ENCODE measurements around the gene ADAT3.
A peak's percentile ranks its signal among the peaks of the same experiment; 100 is the strongest.

ADAT3 gene

GRCh38 chr19:1859331-1859781, 45.8 kb upstream of the ADAT3 start:
- H3K14ac ChIP-seq (ENCODE audit: low read length in 2 of 2) = peak overlapping the region in 1 of 2 experiments; percentile 19
- H4K91ac ChIP-seq (ENCODE audit: low read length) = peak overlapping the region; percentile 34
- peaks cover 0 to 10% of the 10 kb centered on the region in 2 experiments for H3K36me3 ChIP-seq (ENCODE audit: control insufficient read depth in 1 of 2, insufficient read depth in 2 of 2, low read depth in 1 of 2, low read length in 2 of 2)
- H3K27me3 ChIP-seq (ENCODE audit: control insufficient read depth in 1 of 2, insufficient read depth in 1 of 2, low read length in 2 of 2) = no peaks in the 10 kb centered on the region
- H3K18ac ChIP-seq (ENCODE audit: low read depth in 1 of 2, low read length in 2 of 2) = peak overlapping the region; percentile 29 to 63
- H2BK120ac ChIP-seq (ENCODE audit: low read depth, low read length) = peak overlapping the region; percentile 50
- peak overlapping the region; percentile 4 for H2AK5ac ChIP-seq (ENCODE audit: low read length, severe bottlenecking)
- no peak overlapping the region for H2BK15ac ChIP-seq (ENCODE audit: low read depth, poor library complexity, severe bottlenecking)
- no peaks in the 10 kb centered on the region for H3K9me3 ChIP-seq (ENCODE audit: control insufficient read depth, low read length)
- no peak for DNase-seq
- peaks cover 73% of the 10 kb centered on the region for H3K4me1 ChIP-seq (ENCODE audit: control insufficient read depth, insufficient read depth, low read depth, low read length)
- no peak overlapping the region for H3K27ac ChIP-seq (ENCODE audit: low read length, poor library complexity, severe bottlenecking)
- H3K4ac ChIP-seq (ENCODE audit: low read depth in 1 of 2, low read length in 2 of 2) = no peak overlapping the region
- peak overlapping the region; percentile 47 for H3K4me2 ChIP-seq (ENCODE audit: low read length, poor library complexity, severe bottlenecking)
- H2BK12ac ChIP-seq (ENCODE audit: low read length in 2 of 2) = peak overlapping the region; percentile 8 to 69
- no peak overlapping the region for H2BK5ac ChIP-seq (ENCODE audit: low read depth, low read length, poor library complexity, severe bottlenecking)
- H3K4me3 ChIP-seq (ENCODE audit: insufficient read depth in 1 of 2, low read depth in 1 of 2, low read length in 2 of 2) = peak overlapping the region in 1 of 2 experiments; percentile 56
- WGBS = 56% methylated on average over 14 of the region's 18 CpGs
- peak overlapping the region; percentile 91 for H3K9ac ChIP-seq (ENCODE audit: low read length)
- H3K23ac ChIP-seq (ENCODE audit: low read length in 2 of 2) = peak overlapping the region in 1 of 2 experiments; percentile 57
- H3K79me1 ChIP-seq (replicated peaks; ENCODE audit: low read length, poor library complexity, severe bottlenecking) = peaks cover 2% of the 10 kb centered on the region
- H4K8ac ChIP-seq (ENCODE audit: low read length) = peak overlapping the region; percentile 41
- H2AFZ ChIP-seq (ENCODE audit: low read depth, low read length) = no peak overlapping the region

- WGBS = 17% methylated on average over 27 of the region's 32 CpGs
- H3K27me3 ChIP-seq (ENCODE audit: control insufficient read depth in 1 of 2, insufficient read depth in 1 of 2, low read length in 2 of 2) = no peaks in the 10 kb centered on the region
Observed at GRCh38 chr19:1860042-1860775, 45.0 kb upstream of the ADAT3 start.

GRCh38 chr19:1860821-1861598, 44.2 kb upstream of the ADAT3 start:
- H3K27ac ChIP-seq (ENCODE audit: low read length, poor library complexity, severe bottlenecking) = no peak overlapping the region
- no peak overlapping the region for H4K8ac ChIP-seq (ENCODE audit: low read length)
- peaks cover 0 to 7% of the 10 kb centered on the region in 2 experiments for H3K36me3 ChIP-seq (ENCODE audit: control insufficient read depth in 1 of 2, insufficient read depth in 2 of 2, low read depth in 1 of 2, low read length in 2 of 2)
- H2AFZ ChIP-seq (ENCODE audit: low read depth, low read length) = no peak overlapping the region
- H3K4me3 ChIP-seq (ENCODE audit: insufficient read depth in 1 of 2, low read depth in 1 of 2, low read length in 2 of 2) = peak overlapping the region; percentile 85 to 97
- WGBS = 22% methylated on average over 26 of the region's 28 CpGs
- no peak overlapping the region for H2BK120ac ChIP-seq (ENCODE audit: low read depth, low read length)
- H3K18ac ChIP-seq (ENCODE audit: low read depth in 1 of 2, low read length in 2 of 2) = peak overlapping the region in 1 of 2 experiments; percentile 86
- H4K91ac ChIP-seq (ENCODE audit: low read length) = no peak overlapping the region
- H2BK12ac ChIP-seq (ENCODE audit: low read length in 2 of 2) = peak overlapping the region in 1 of 2 experiments; percentile 43
- peak overlapping the region in 1 of 2 experiments; percentile 26 for H3K4ac ChIP-seq (ENCODE audit: low read depth in 1 of 2, low read length in 2 of 2)
- H3K23ac ChIP-seq (ENCODE audit: low read length in 2 of 2) = no peak overlapping the region
- peaks cover 8% of the 10 kb centered on the region for H3K79me1 ChIP-seq (replicated peaks; ENCODE audit: low read length, poor library complexity, severe bottlenecking)
- H3K9me3 ChIP-seq (ENCODE audit: control insufficient read depth, low read length) = no peaks in the 10 kb centered on the region
- no peaks in the 10 kb centered on the region for H3K27me3 ChIP-seq (ENCODE audit: control insufficient read depth in 1 of 2, insufficient read depth in 1 of 2, low read length in 2 of 2)
- H3K14ac ChIP-seq (ENCODE audit: low read length in 2 of 2) = peak overlapping the region in 1 of 2 experiments; percentile 74
- peaks cover 67% of the 10 kb centered on the region for H3K4me1 ChIP-seq (ENCODE audit: control insufficient read depth, insufficient read depth, low read depth, low read length)
- H2BK5ac ChIP-seq (ENCODE audit: low read depth, low read length, poor library complexity, severe bottlenecking) = peak overlapping the region; percentile 33
- H2AK5ac ChIP-seq (ENCODE audit: low read length, severe bottlenecking) = no peak overlapping the region
- peak overlapping the region; percentile 91 for H3K9ac ChIP-seq (ENCODE audit: low read length)
- H3K4me2 ChIP-seq (ENCODE audit: low read length, poor library complexity, severe bottlenecking) = peak overlapping the region; percentile 64
- no peak for DNase-seq
- H2BK15ac ChIP-seq (ENCODE audit: low read depth, poor library complexity, severe bottlenecking) = no peak overlapping the region

More at GRCh38 chr19:1860042-1860775, 45.0 kb upstream of the ADAT3 start:
- Histone ChIP-seq H3K23ac (ENCODE audit: low read length in 2 of 2) (peak overlapping the region in 1 of 2 experiments; percentile 97), H2BK12ac (ENCODE audit: low read length in 2 of 2) (peak overlapping the region in 1 of 2 experiments; percentile 21), H2BK5ac (ENCODE audit: low read depth, low read length, poor library complexity, severe bottlenecking) (no peak overlapping the region), H3K9ac (ENCODE audit: low read length) (peak overlapping the region; percentile 91), H4K91ac (ENCODE audit: low read length) (no peak overlapping the region), H3K4me1 (ENCODE audit: control insufficient read depth, insufficient read depth, low read depth, low read length) (peaks cover 69% of the 10 kb centered on the region), H3K4me2 (ENCODE audit: low read length, poor library complexity, severe bottlenecking) (peak overlapping the region; percentile 64), H3K27ac (ENCODE audit: low read length, poor library complexity, severe bottlenecking) (no peak overlapping the region), H3K79me1 (replicated peaks; ENCODE audit: low read length, poor library complexity, severe bottlenecking) (peaks cover 3% of the 10 kb centered on the region), H3K4me3 (ENCODE audit: insufficient read depth in 1 of 2, low read depth in 1 of 2, low read length in 2 of 2) (peak overlapping the region; percentile 23 to 85), H3K18ac (ENCODE audit: low read depth in 1 of 2, low read length in 2 of 2) (peak overlapping the region in 1 of 2 experiments; percentile 72), H3K9me3 (ENCODE audit: control insufficient read depth, low read length) (no peaks in the 10 kb centered on the region), H4K8ac (ENCODE audit: low read length) (no peak overlapping the region), H2BK15ac (ENCODE audit: low read depth, poor library complexity, severe bottlenecking) (no peak overlapping the region), H3K36me3 (ENCODE audit: control insufficient read depth in 1 of 2, insufficient read depth in 2 of 2, low read depth in 1 of 2, low read length in 2 of 2) (peaks cover 0 to 7% of the 10 kb centered on the region in 2 experiments), H2AFZ (ENCODE audit: low read depth, low read length) (no peak overlapping the region), H3K4ac (ENCODE audit: low read depth in 1 of 2, low read length in 2 of 2) (no peak overlapping the region), H3K14ac (ENCODE audit: low read length in 2 of 2) (no peak overlapping the region), H2AK5ac (ENCODE audit: low read length, severe bottlenecking) (no peak overlapping the region), H2BK120ac (ENCODE audit: low read depth, low read length) (no peak overlapping the region)
- DNase-seq = peak; percentile 90

- H2AFZ ChIP-seq (ENCODE audit: low read depth, low read length) = no peak overlapping the region
- H3K4me2 ChIP-seq (ENCODE audit: low read length, poor library complexity, severe bottlenecking) = peak overlapping the region; percentile 64
Observed at GRCh38 chr19:1861599-1862031, 43.6 kb upstream of the ADAT3 start.

More at GRCh38 chr19:1861599-1862031, 43.6 kb upstream of the ADAT3 start:
- H4K8ac ChIP-seq (ENCODE audit: low read length) = no peak overlapping the region
- H3K9ac ChIP-seq (ENCODE audit: low read length) = peak overlapping the region; percentile 91
- H3K36me3 ChIP-seq (ENCODE audit: control insufficient read depth in 1 of 2, insufficient read depth in 2 of 2, low read depth in 1 of 2, low read length in 2 of 2) = peaks cover 0 to 7% of the 10 kb centered on the region in 2 experiments
- peaks cover 61% of the 10 kb centered on the region for H3K4me1 ChIP-seq (ENCODE audit: control insufficient read depth, insufficient read depth, low read depth, low read length)
- 5% methylated on average over 23 of the region's 23 CpGs for WGBS
- H2BK15ac ChIP-seq (ENCODE audit: low read depth, poor library complexity, severe bottlenecking) = no peak overlapping the region
- H3K4ac ChIP-seq (ENCODE audit: low read depth in 1 of 2, low read length in 2 of 2) = no peak overlapping the region
- H4K91ac ChIP-seq (ENCODE audit: low read length) = no peak overlapping the region
- H3K14ac ChIP-seq (ENCODE audit: low read length in 2 of 2) = peak overlapping the region in 1 of 2 experiments; percentile 35
- no peak overlapping the region for H2BK5ac ChIP-seq (ENCODE audit: low read depth, low read length, poor library complexity, severe bottlenecking)
- no peaks in the 10 kb centered on the region for H3K9me3 ChIP-seq (ENCODE audit: control insufficient read depth, low read length)
- H3K4me3 ChIP-seq (ENCODE audit: insufficient read depth in 1 of 2, low read depth in 1 of 2, low read length in 2 of 2) = peak overlapping the region; percentile 85 to 97
- H3K27me3 ChIP-seq (ENCODE audit: control insufficient read depth in 1 of 2, insufficient read depth in 1 of 2, low read length in 2 of 2) = no peaks in the 10 kb centered on the region
- peak; percentile 56 for DNase-seq
- H2AK5ac ChIP-seq (ENCODE audit: low read length, severe bottlenecking) = no peak overlapping the region
- no peak overlapping the region for H3K27ac ChIP-seq (ENCODE audit: low read length, poor library complexity, severe bottlenecking)
- H3K23ac ChIP-seq (ENCODE audit: low read length in 2 of 2) = no peak overlapping the region
- H2BK12ac ChIP-seq (ENCODE audit: low read length in 2 of 2) = no peak overlapping the region
- peaks cover 8% of the 10 kb centered on the region for H3K79me1 ChIP-seq (replicated peaks; ENCODE audit: low read length, poor library complexity, severe bottlenecking)
- H2BK120ac ChIP-seq (ENCODE audit: low read depth, low read length) = peak overlapping the region; percentile 37
- peak overlapping the region in 1 of 2 experiments; percentile 86 for H3K18ac ChIP-seq (ENCODE audit: low read depth in 1 of 2, low read length in 2 of 2)

All from mesenchymal stem cell (in vitro differentiated cells and primary cell).